Measurements from ENCODE around the gene NPVF. TPM values are rescaled to one million over a fixed set of nuclear protein-coding genes. Genes with fewer than 3 reads are reported as not detected.

Gene NPVF
- total RNA-seq, 1 donor from 2014 or later = not detected

- H3K4me1 Mint-ChIP-seq = peaks cover 18% of the 10 kb centered on the region
- no peak overlapping the region for H3K4me3 Mint-ChIP-seq
- H3K9me3 Mint-ChIP-seq = no peaks in the 10 kb centered on the region
- H3K27me3 Mint-ChIP-seq (ENCODE audit: low read depth) = peaks cover 10% of the 10 kb centered on the region
- TF ChIP-seq CTCF (IDR thresholded peaks at IDR 0.05; ENCODE audit: unreplicated experiment) = no peak
- H3K27ac Mint-ChIP-seq = no peak overlapping the region
- no peaks in the 10 kb centered on the region for H3K36me3 Mint-ChIP-seq
- no peak for DNase-seq (ENCODE audit: low spot score in 2 of 2, unreplicated experiment in 2 of 2)
These were observed 14.4 kb upstream of the NPVF start for GRCh38 chr7:25242678-25243077.

- Mint-ChIP-seq H3K27ac (no peak overlapping the region), H3K4me3 (no peak overlapping the region), H3K9me3 (no peaks in the 10 kb centered on the region), H3K4me1 (peaks cover 16% of the 10 kb centered on the region), H3K36me3 (no peaks in the 10 kb centered on the region), H3K27me3 (ENCODE audit: low read depth) (peaks cover 10% of the 10 kb centered on the region)
- DNase-seq (ENCODE audit: low spot score in 2 of 2, unreplicated experiment in 2 of 2) = no peak
- no peak for TF ChIP-seq CTCF (IDR thresholded peaks at IDR 0.05; ENCODE audit: unreplicated experiment)
These were observed 12.6 kb upstream of the NPVF start for GRCh38 chr7:25240896-25241295.

- Mint-ChIP-seq H3K27me3 (ENCODE audit: low read depth) (peaks cover 10% of the 10 kb centered on the region), H3K9me3 (no peaks in the 10 kb centered on the region), H3K36me3 (no peaks in the 10 kb centered on the region), H3K27ac (no peak overlapping the region), H3K4me1 (peaks cover 16% of the 10 kb centered on the region), H3K4me3 (no peak overlapping the region)
- no peak for TF ChIP-seq CTCF (IDR thresholded peaks at IDR 0.05; ENCODE audit: unreplicated experiment)
- no peak for DNase-seq (ENCODE audit: low spot score in 2 of 2, unreplicated experiment in 2 of 2)
These were observed 12.1 kb upstream of the NPVF start for GRCh38 chr7:25240340-25240739.

GRCh38 chr7:25239888-25240287 lies 11.6 kb upstream of the NPVF start:
- Mint-ChIP-seq H3K9me3 (no peaks in the 10 kb centered on the region), H3K4me3 (no peak overlapping the region), H3K4me1 (peaks cover 15% of the 10 kb centered on the region), H3K36me3 (no peaks in the 10 kb centered on the region), H3K27ac (no peak overlapping the region), H3K27me3 (ENCODE audit: low read depth) (peaks cover 10% of the 10 kb centered on the region)
- TF ChIP-seq CTCF (IDR thresholded peaks at IDR 0.05; ENCODE audit: unreplicated experiment) = no peak
- no peak for DNase-seq (ENCODE audit: low spot score in 2 of 2, unreplicated experiment in 2 of 2)

- Mint-ChIP-seq H3K27me3 (ENCODE audit: low read depth) (peaks cover 10% of the 10 kb centered on the region), H3K36me3 (no peaks in the 10 kb centered on the region), H3K27ac (no peak overlapping the region), H3K9me3 (no peaks in the 10 kb centered on the region), H3K4me1 (peaks cover 3% of the 10 kb centered on the region), H3K4me3 (no peak overlapping the region)
- DNase-seq (ENCODE audit: low spot score in 2 of 2, unreplicated experiment in 2 of 2) = no peak
- no peak for TF ChIP-seq CTCF (IDR thresholded peaks at IDR 0.05; ENCODE audit: unreplicated experiment)
These were observed 9.9 kb upstream of the NPVF start for GRCh38 chr7:25238066-25238725.

GRCh38 chr7:25235471-25235870 lies 7.2 kb upstream of the NPVF start:
- H3K4me1 Mint-ChIP-seq = peaks cover 1% of the 10 kb centered on the region
- H3K9me3 Mint-ChIP-seq = peaks cover 17% of the 10 kb centered on the region
- H3K4me3 Mint-ChIP-seq = no peak overlapping the region
- no peaks in the 10 kb centered on the region for H3K36me3 Mint-ChIP-seq
- DNase-seq (ENCODE audit: low spot score in 2 of 2, unreplicated experiment in 2 of 2) = no peak
- TF ChIP-seq CTCF (IDR thresholded peaks at IDR 0.05; ENCODE audit: unreplicated experiment) = no peak
- H3K27ac Mint-ChIP-seq = no peak overlapping the region
- peaks cover 9% of the 10 kb centered on the region for H3K27me3 Mint-ChIP-seq (ENCODE audit: low read depth)
